SK-N-SH (cell line): ENCODE data around the gene C16orf74. TPM values are rescaled to one million over a fixed set of nuclear protein-coding genes. Genes with fewer than 3 reads are reported as not detected.

ENCODE experiments used
- CTCF ChIA-PET: fragments of 300-600, 350-600 bp; formaldehyde crosslinking; extraction: SDS; loops from one replicate; lab custom pipeline; 2021; lab: Yijun Ruan, JAX
- POLR2A ChIA-PET: fragments of 350-600 bp; sonication (Branson Sonifier 250); formaldehyde crosslinking; extraction: SDS; loops from one replicate; lab custom pipeline; 2020; ENCODE audit warnings: antibody characterized with exemption, inconsistent platforms; lab: Yijun Ruan, JAX
- DNase-seq: peaks from one replicate; pipeline ENCODE4 v3.0.0; 2012
- H2AFZ ChIP-seq: fragments of 200-600 bp; sonication (generic); 2 replicates; pipeline ENCODE4 v1.8.1; 2016; ENCODE audit warnings: antibody characterized with exemption, mild to moderate bottlenecking, low read depth
- H3F3A ChIP-seq: fragments of 200-600 bp; sonication (generic); replicated peaks from 2 replicates; pipeline ENCODE3; 2016; ENCODE audit warnings: antibody characterized with exemption, mild to moderate bottlenecking; ENCODE audit not compliant: insufficient read depth
- H3K27ac ChIP-seq, 2 experiments: fragments of 200-500 bp in 1 of 2; fragments of 200-600 bp in 1 of 2; sonication (Bioruptor generic) in 1 of 2; sonication (generic), shearing (Covaris generic) in 1 of 2; 2 replicates each; pipeline versions ENCODE4 v1.5.1 to v1.6.1; 2014 to 2016; ENCODE audit warnings: low read depth in 2 of 2, inconsistent platforms in 1 of 2, low read length in 1 of 2, mild to moderate bottlenecking in 1 of 2, mixed read lengths in 1 of 2
- H3K27me3 ChIP-seq: fragments of 200-600 bp; sonication (generic), shearing (Covaris generic); 2 replicates; pipeline ENCODE4 v1.6.1; 2016; ENCODE audit warnings: mixed run types; ENCODE audit not compliant: insufficient read depth
- H3K36me3 ChIP-seq, 2 experiments: fragments of 200-500 bp in 1 of 2; fragments of 200-600 bp in 1 of 2; sonication (Bioruptor generic) in 1 of 2; sonication (generic) in 1 of 2; replicated peaks in 1 of 2; 2 replicates each; pipeline versions ENCODE3 to v1.5.1; 2014 to 2016; ENCODE audit warnings: low read length in 1 of 2, mild to moderate bottlenecking in 1 of 2; ENCODE audit not compliant: insufficient read depth in 2 of 2, control insufficient read depth in 1 of 2
- H3K4me1 ChIP-seq, 2 experiments: fragments of 200-500 bp in 1 of 2; fragments of 200-600 bp in 1 of 2; sonication (Bioruptor generic) in 1 of 2; sonication (generic), shearing (Covaris generic) in 1 of 2; 2 replicates each; pipeline versions ENCODE4 v1.5.1 to v1.6.1; 2014 to 2016; ENCODE audit warnings: low read depth in 1 of 2, low read length in 1 of 2, mixed run types in 1 of 2; ENCODE audit not compliant: insufficient read depth in 2 of 2, control insufficient read depth in 1 of 2
- H3K4me2 ChIP-seq: fragments of 200-600 bp; sonication (generic), shearing (Covaris generic); 2 replicates; pipeline ENCODE4 v1.6.1; 2017; ENCODE audit warnings: mixed run types
- H3K4me3 ChIP-seq, 2 experiments: fragments of 200-500 bp in 1 of 2; fragments of 200-600 bp in 1 of 2; sonication (Bioruptor generic) in 1 of 2; sonication (generic), shearing (Covaris generic) in 1 of 2; 2 replicates each; pipeline versions ENCODE4 v1.5.1 to v1.8.1; 2014 to 2016; ENCODE audit warnings: low read depth in 2 of 2, inconsistent platforms in 1 of 2, low read length in 1 of 2, mild to moderate bottlenecking in 1 of 2, mixed read lengths in 1 of 2, moderate library complexity in 1 of 2
- H3K79me2 ChIP-seq: fragments of 200-600 bp; sonication (generic); 2 replicates; pipeline ENCODE4 v1.8.1; 2017; ENCODE audit warnings: mild to moderate bottlenecking; ENCODE audit not compliant: insufficient read depth
- H3K9ac ChIP-seq: fragments of 200-600 bp; sonication (generic); 2 replicates; pipeline ENCODE4 v1.6.1; 2017; ENCODE audit warnings: mixed run types
- H3K9me2 ChIP-seq: fragments of 200-600 bp; sonication (generic); 2 replicates; pipeline ENCODE4 v1.6.1; 2017; ENCODE audit warnings: mixed run types
- H3K9me3 ChIP-seq: fragments of 200-600 bp; sonication (generic); 2 replicates; pipeline ENCODE4 v1.6.1; 2017; ENCODE audit warnings: mixed run types, mild to moderate bottlenecking, moderate library complexity
- H4K20me1 ChIP-seq: fragments of 200-600 bp; sonication (generic); 2 replicates; pipeline ENCODE4 v1.6.1; 2017; ENCODE audit warnings: mild to moderate bottlenecking, mixed run types; ENCODE audit not compliant: insufficient read depth
- CHD2 ChIP-seq: fragments of 150-350 bp; IDR thresholded peaks from 2 replicates; pipeline ENCODE4 v1.6.1; 2018; ENCODE audit warnings: low read length; ENCODE audit not compliant: partially characterized antibody
- CTCF ChIP-seq: fragments of 200-600 bp; sonication (generic); IDR thresholded peaks from 2 replicates; pipeline ENCODE4 v1.6.1; 2017; ENCODE audit warnings: antibody characterized with exemption, mild to moderate bottlenecking, moderate library complexity
- FOXJ3 ChIP-seq: sonication (generic); formaldehyde crosslinking; IDR thresholded peaks from 2 replicates; pipeline ENCODE4 v1.5.1; 2020; ENCODE audit warnings: mild to moderate bottlenecking, missing genetic modification reagents
- FOXM1 ChIP-seq: IDR thresholded peaks from 2 replicates; pipeline ENCODE4 v1.4.0; 2012; ENCODE audit warnings: low read depth, mild to moderate bottlenecking
- GABPA ChIP-seq: IDR thresholded peaks from 2 replicates; pipeline ENCODE4 v1.4.0; 2012; ENCODE audit warnings: low read depth, mild to moderate bottlenecking
- IRF3 ChIP-seq: fragments of 150-350 bp; IDR thresholded peaks from 2 replicates; pipeline ENCODE4 v1.6.1; 2016; ENCODE audit warnings: mild to moderate bottlenecking, low read depth, low read length
- NFIC ChIP-seq: IDR thresholded peaks from 2 replicates; pipeline ENCODE4 v1.4.0; 2012; ENCODE audit warnings: borderline replicate concordance
- NRF1 ChIP-seq: IDR thresholded peaks from 2 replicates; pipeline ENCODE4 v1.6.1; 2012; ENCODE audit warnings: low read depth, mild to moderate bottlenecking, low read length
- POLR2AphosphoS5 ChIP-seq: IDR thresholded peaks from 2 replicates; pipeline ENCODE4 v1.6.1; 2012; ENCODE audit warnings: low read depth, low read length
- RAD21 ChIP-seq: IDR thresholded peaks from 2 replicates; pipeline ENCODE4 v1.6.1; 2012; ENCODE audit warnings: mild to moderate bottlenecking, low read length
- REST ChIP-seq: IDR thresholded peaks from 2 replicates; pipeline ENCODE4 v1.6.1; 2012; ENCODE audit warnings: mild to moderate bottlenecking, low read depth, low read length, moderate library complexity
- RXRA ChIP-seq: IDR thresholded peaks from 2 replicates; pipeline ENCODE4 v1.4.0; 2012; ENCODE audit warnings: low read depth, mild to moderate bottlenecking, borderline replicate concordance
- SMC3 ChIP-seq: IDR thresholded peaks from 2 replicates; pipeline ENCODE4 v1.6.1; 2012; ENCODE audit warnings: low read depth, low read length, improper control_type of control experiment
- TAF1 ChIP-seq: IDR thresholded peaks from 2 replicates; pipeline ENCODE4 v1.6.1; 2012; ENCODE audit warnings: low read depth, mild to moderate bottlenecking, low read length, moderate library complexity, borderline replicate concordance
- TCF12 ChIP-seq: IDR thresholded peaks from 2 replicates; pipeline ENCODE4 v1.4.0; 2012
- TEAD4 ChIP-seq: IDR thresholded peaks from 2 replicates; pipeline ENCODE4 v1.4.0; 2012; ENCODE audit warnings: mild to moderate bottlenecking, borderline replicate concordance; ENCODE audit not compliant: insufficient read depth
- USF1 ChIP-seq: IDR thresholded peaks from 2 replicates; pipeline ENCODE4 v1.4.0; 2012; ENCODE audit warnings: low read depth, borderline replicate concordance
- USF2 ChIP-seq: fragments of 150-350 bp; IDR thresholded peaks from 2 replicates; pipeline ENCODE4 v1.6.1; 2017; ENCODE audit warnings: antibody characterized with exemption, low read length, low read depth, borderline replicate concordance
- WGBS: methylation state at CpG from one replicate; pipeline ENCODE4 v1.1.6; 2017; ENCODE audit warnings: low lambda C conversion rate; 5-methylcytosine and 5-hydroxymethylcytosine counted together
- polyA plus RNA-seq, 3 experiments: library from polyadenylated mRNA; depleted of rRNA; stranded (reverse); fragments of >200 nt; gene quantifications; 2 replicates each; pipeline ENCODE4 v1.2.3, GENCODE V29; 2012

C16orf74 gene
- polyA plus RNA-seq, 1 of the 3 experiments (the other 2 are of a cell fraction): 27.2 TPM

GRCh38 chr16:85668676-85669424 is 82.0 kb downstream of the C16orf74 start (continued):
- TF ChIP-seq IRF3 (no peak), TAF1 (no peak), CTCF (no peak), GABPA (no peak), NFIC (no peak), USF1 (no peak), FOXM1 (no peak), POLR2AphosphoS5 (no peak), RAD21 (no peak), NRF1 (no peak)

GRCh38 chr16:85667841-85668413 is 83.0 kb downstream of the C16orf74 start:
- TF ChIP-seq TCF12 (no peak), USF1 (no peak), FOXJ3 (CRISPR knock-in tag) (no peak), USF2 (no peak), REST (no peak), RXRA (no peak), TAF1 (no peak), CHD2 (no peak), TEAD4 (no peak), SMC3 (no peak)
- H3K4me3 ChIP-seq: no peak overlapping the region
- H3K4me1 ChIP-seq: peaks cover 0 to 35% of the 10 kb centered on the region in 2 experiments; a peak in 2 of 4 replicates
- H3F3A ChIP-seq: no peaks in the 10 kb centered on the region
- H3K4me2 ChIP-seq: no peak overlapping the region
- H3K27me3 ChIP-seq: no peaks in the 10 kb centered on the region
- no peak overlapping the region for H2AFZ ChIP-seq
- peaks cover 39 to 95% of the 10 kb centered on the region in 2 experiments for H3K36me3 ChIP-seq
- H3K9ac ChIP-seq: no peak overlapping the region
- POLR2A ChIA-PET: no interaction called here
- CTCF ChIA-PET: interaction anchor here (1.1 to 2.1 kb wide), 3 partner anchors 8 to 51 kb away, joined by 6 to 11 read pairs (median 7); no protein-coding TSS in a partner anchor
- H3K9me2 ChIP-seq: no peaks in the 10 kb centered on the region
- H4K20me1 ChIP-seq: peaks cover 3% of the 10 kb centered on the region; the same call in 1 of the 2 replicates
- H3K9me3 ChIP-seq: no peaks in the 10 kb centered on the region
- DNase-seq: no peak
- 88% methylated on average over 16 of the region's 16 CpGs for WGBS
- no peak overlapping the region for H3K27ac ChIP-seq
- H3K79me2 ChIP-seq: no peaks in the 10 kb centered on the region
